AG09319 (cell line): ENCODE data around the gene TTC7B.

ENCODE experiments used
- DNase-seq: peaks from one replicate; pipeline ENCODE4 v3.0.0-alpha.2; 2010; ENCODE audit warnings: low read depth; ENCODE audit errors: extremely low read depth
- CTCF ChIP-seq: IDR thresholded peaks from 2 replicates; pipeline ENCODE4 v1.5.1; 2011; ENCODE audit warnings: low read depth, mild to moderate bottlenecking, inconsistent platforms, low read length, moderate library complexity

TTC7B gene

GRCh38 chr14:90739318-90740068, 76.7 kb downstream of the TTC7B start:
- TF ChIP-seq CTCF: no peak
- no peak for DNase-seq

- TF ChIP-seq CTCF: no peak
- DNase-seq: no peak
These were observed 83.0 kb downstream of the TTC7B start for GRCh38 chr14:90733139-90733808.

GRCh38 chr14:90732718-90733117, 83.5 kb downstream of the TTC7B start:
- TF ChIP-seq CTCF: no peak
- DNase-seq: no peak

GRCh38 chr14:90732139-90732538, 84.1 kb downstream of the TTC7B start:
- no peak for DNase-seq
- no peak for TF ChIP-seq CTCF

- no peak for TF ChIP-seq CTCF
- no peak for DNase-seq
These were observed 84.7 kb downstream of the TTC7B start for GRCh38 chr14:90731487-90731886.

GRCh38 chr14:90730206-90730766, 85.9 kb downstream of the TTC7B start:
- DNase-seq: no peak
- TF ChIP-seq CTCF: no peak

- DNase-seq: no peak
- no peak for TF ChIP-seq CTCF
These were observed 87.3 kb downstream of the TTC7B start for GRCh38 chr14:90728951-90729350.
